ENCODE data around the gene GMEB2. TPM values are rescaled to one million over a fixed set of nuclear protein-coding genes. Genes with fewer than 3 reads are reported as not detected.
A peak's percentile ranks its signal among the peaks of the same experiment; 100 is the strongest.

The GMEB2 gene
- total RNA-seq, 1 experiment from 2014 or later = 19.7 TPM

- DNase-seq (ENCODE audit: low spot score) = no peak
- in situ Hi-C loops (cut with HindIII; ENCODE audit: low sequenced_read_pairs) = no loop called here
These were observed 71.1 kb downstream of the GMEB2 start for GRCh38 chr20:63555661-63556381.

DNA sequence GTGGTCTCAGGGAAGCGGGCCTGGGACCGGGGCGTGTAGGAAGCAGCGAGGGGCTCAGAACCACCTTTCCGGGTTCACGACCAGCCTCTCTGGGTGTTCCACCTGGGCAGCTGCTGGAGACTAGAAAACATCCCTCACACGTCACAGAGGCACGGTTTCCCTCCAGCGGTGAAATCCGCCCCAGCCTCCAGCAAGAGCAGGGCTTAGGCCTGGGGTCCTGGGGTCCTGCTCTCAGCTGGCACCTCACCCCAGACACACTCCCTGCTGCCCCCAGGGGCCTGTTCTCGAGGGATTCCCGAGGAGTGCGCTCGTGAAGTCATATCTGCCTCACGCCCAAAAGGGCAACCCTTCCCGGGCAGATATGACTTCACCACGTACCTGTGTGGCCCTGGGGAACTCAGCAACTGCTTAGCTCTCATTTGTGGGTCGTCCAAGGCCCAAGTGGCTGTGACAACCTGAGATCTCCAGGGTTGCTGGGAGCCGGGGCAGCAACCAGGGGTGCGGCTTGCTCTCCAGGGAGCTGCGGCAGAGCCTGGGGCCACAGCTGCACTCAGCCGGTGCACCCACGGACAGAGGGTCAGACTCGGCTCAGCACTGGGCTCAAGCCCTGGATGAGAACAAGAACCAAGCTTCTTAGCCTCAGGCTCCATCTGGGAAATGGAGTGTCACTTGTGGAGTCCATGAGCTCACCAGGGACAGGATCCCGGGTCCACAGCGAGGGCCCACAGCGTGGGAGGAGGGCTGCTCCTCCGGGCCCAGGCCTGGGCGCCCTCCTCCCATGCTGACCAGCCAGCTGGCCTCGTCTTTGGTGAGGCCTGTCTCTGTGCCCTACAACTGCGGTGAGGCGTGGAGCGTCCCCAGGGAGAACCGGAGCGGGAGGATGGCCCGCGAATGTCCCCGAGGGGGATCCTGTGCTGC lies 72.3 kb downstream of the GMEB2 start:
- DNase-seq (ENCODE audit: low spot score) = no peak
- in situ Hi-C loops (cut with HindIII; ENCODE audit: low sequenced_read_pairs) = no loop called here

GRCh38 chr20:63553933-63554290 lies 73.0 kb downstream of the GMEB2 start, which contains the start of gene FNDC11:
Gene FNDC11, plus strand, starts transcription at chr20:63554159. Its CDS starts 1,505 bp downstream, at chr20:63555664.
- no peak for DNase-seq (ENCODE audit: low spot score)
- in situ Hi-C loops (cut with HindIII; ENCODE audit: low sequenced_read_pairs) = no loop called here

DNA sequence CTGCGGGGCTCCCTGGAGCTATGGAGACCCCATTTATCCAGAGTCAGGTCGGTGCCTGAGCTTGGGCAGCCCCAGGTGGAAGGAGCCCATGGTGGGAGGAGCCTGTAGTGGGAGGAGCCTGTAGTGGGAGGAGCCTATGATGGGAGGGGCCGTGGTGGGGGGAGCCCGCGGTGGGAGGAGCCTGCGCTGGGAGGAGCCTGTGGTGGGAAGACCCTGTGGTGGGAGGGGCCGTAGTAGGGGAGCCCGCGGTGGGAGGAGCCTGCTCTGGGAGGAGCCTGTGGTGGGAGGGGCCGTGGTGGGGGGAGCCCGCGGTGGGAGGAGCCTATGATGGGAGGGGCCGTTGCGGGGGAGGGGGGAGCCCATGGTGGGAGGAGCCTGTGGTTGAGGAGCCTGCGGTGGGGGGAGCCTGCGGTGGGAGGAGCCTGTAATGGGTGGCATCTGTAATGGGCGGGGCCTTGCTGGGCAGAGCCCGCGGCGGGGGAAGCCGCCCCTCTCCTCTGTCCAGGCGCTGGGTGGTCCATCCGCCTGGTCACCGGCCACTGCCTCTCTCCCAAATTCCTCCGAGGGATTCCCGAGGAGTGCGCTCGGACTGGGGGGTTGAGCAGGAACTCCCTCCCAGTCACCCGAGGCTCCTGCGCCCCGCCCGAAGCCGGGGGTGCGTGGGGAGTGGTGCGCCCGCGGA lies 73.5 kb downstream of the GMEB2 start:
- in situ Hi-C loops (cut with HindIII; ENCODE audit: low sequenced_read_pairs) = no loop called here
- DNase-seq (ENCODE audit: low spot score) = peak; percentile 30

GRCh38 chr20:63552481-63553249 lies 74.2 kb downstream of the GMEB2 start:
- no peak for DNase-seq (ENCODE audit: low spot score)
- in situ Hi-C loops (cut with HindIII; ENCODE audit: low sequenced_read_pairs) = no loop called here

DNA sequence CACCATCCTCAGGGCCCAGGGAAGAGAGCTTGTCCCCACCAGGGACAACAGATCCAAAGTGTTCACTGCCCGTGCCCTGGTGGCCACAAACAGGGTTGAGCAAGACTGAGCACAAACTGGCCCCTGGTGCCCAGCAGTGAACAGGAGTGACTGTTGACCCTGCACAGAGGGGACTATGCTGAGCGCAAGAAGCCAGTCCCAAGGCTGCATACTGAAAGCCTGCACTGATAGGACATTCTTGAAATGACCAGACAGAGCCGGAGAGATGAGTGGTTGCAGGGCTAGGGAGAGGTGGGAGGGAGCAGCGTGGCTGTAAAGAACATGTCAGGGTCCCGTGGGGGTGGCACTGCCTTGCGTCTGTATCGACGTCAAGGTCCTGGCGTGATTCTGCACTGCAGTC lies 75.8 kb downstream of the GMEB2 start:
- in situ Hi-C loops (cut with HindIII; ENCODE audit: low sequenced_read_pairs) = no loop called here
- DNase-seq (ENCODE audit: low spot score) = no peak

GRCh38 chr20:63549679-63550282 lies 77.1 kb downstream of the GMEB2 start:
- no peak for DNase-seq (ENCODE audit: low spot score)
- in situ Hi-C loops (cut with HindIII; ENCODE audit: low sequenced_read_pairs) = no loop called here

DNA sequence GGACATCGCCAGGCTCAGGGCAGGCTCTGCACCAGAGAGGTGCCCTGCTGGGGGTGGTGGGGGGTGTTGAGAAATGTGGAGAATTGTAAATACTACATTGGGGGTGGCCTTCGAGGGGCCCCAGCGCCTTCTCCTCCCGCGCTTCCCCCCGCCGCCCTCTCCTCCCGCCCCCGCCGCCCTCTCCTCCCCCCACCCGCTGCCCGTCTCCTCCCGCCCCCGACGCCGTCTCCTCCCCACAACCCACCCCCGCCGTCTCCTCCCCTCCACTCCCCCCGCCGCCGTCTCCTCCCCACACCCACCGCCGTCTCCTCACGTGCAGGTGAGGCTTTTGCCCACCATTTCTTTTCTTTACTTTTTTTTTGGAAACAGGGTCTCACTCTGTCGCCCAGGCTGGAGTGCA lies 77.9 kb downstream of the GMEB2 start:
- no peak for DNase-seq (ENCODE audit: low spot score)
- in situ Hi-C loops (cut with HindIII; ENCODE audit: low sequenced_read_pairs) = no loop called here

DNA sequence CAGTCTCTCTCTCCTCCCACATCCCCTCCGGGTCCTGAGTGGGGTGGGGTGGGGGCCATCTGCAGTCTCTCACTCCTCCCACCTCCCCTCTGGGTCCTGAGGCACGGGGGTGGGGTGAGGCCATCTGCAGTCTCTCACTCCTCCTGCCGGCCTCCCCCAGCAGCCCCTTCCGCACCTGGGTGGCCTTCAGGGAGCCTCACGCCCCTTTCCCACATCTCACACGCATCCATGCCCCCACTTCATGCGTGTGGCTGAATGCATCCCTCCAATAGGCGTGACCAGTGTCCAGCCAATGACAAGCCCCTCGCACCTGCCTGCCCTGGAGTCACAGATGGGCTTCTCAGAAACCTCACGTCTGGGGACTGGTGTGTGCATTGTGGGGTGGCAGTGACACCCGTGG lies 78.4 kb downstream of the GMEB2 start:
- in situ Hi-C loops (cut with HindIII; ENCODE audit: low sequenced_read_pairs) = no loop called here
- DNase-seq (ENCODE audit: low spot score) = no peak

GRCh38 chr20:63547725-63548480 lies 79.0 kb downstream of the GMEB2 start, which contains the start of gene SRMS:
Gene SRMS, minus strand, starts transcription at chr20:63547749. Its CDS starts 286 bp downstream, at chr20:63547463.
- in situ Hi-C loops (cut with HindIII; ENCODE audit: low sequenced_read_pairs) = no loop called here
- DNase-seq (ENCODE audit: low spot score) = no peak

GRCh38 chr20:63546956-63547724 lies 79.8 kb downstream of the GMEB2 start:
- no peak for DNase-seq (ENCODE audit: low spot score)
- in situ Hi-C loops (cut with HindIII; ENCODE audit: low sequenced_read_pairs) = no loop called here

- in situ Hi-C loops (cut with HindIII; ENCODE audit: low sequenced_read_pairs) = no loop called here
- DNase-seq (ENCODE audit: low spot score) = no peak
These were observed 80.5 kb downstream of the GMEB2 start for GRCh38 chr20:63546256-63546955.

GRCh38 chr20:63545814-63546213 lies 81.1 kb downstream of the GMEB2 start:
- no peak for DNase-seq (ENCODE audit: low spot score)
- in situ Hi-C loops (cut with HindIII; ENCODE audit: low sequenced_read_pairs) = no loop called here

DNA sequence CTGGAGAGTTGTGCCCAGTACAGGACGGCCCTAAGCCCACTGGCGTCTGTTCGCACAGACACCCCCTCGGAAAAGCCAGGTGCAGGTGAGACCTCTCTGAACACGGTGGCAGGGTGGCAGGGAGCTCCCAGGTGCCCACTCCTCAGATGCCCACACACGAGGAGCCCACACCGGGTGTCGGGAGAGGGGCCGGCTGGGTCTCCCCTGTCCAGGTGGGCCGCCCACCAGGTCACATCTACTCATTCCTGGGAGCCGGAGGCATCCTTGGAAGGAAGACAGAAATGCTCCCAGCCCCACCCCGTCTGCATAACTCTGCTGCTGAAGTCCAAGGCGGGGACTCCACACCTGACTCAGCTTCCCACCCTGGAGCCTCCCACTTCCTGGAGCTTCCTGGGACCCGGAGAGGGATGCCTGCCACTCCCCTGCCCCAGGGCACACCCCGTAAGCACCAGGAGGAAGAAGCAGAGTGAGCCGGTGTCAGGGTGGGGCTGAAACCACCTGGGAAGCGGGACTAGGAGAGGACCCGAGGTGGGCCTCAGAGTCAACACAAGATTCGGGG lies 81.9 kb downstream of the GMEB2 start:
- in situ Hi-C loops (cut with HindIII; ENCODE audit: low sequenced_read_pairs) = no loop called here

GRCh38 chr20:63544241-63544957 lies 82.5 kb downstream of the GMEB2 start:
- DNase-seq (ENCODE audit: low spot score) = no peak
- in situ Hi-C loops (cut with HindIII; ENCODE audit: low sequenced_read_pairs) = no loop called here

More for the DNA sequence above, 81.9 kb downstream of the GMEB2 start:
- DNase-seq (ENCODE audit: low spot score) = no peak

GRCh38 chr20:63543733-63544132 lies 83.2 kb downstream of the GMEB2 start:
- DNase-seq (ENCODE audit: low spot score) = no peak
- in situ Hi-C loops (cut with HindIII; ENCODE audit: low sequenced_read_pairs) = no loop called here

Measured in G401 (cell line).